ENCODE results near the gene ROS1.

The ROS1 gene

DNA sequence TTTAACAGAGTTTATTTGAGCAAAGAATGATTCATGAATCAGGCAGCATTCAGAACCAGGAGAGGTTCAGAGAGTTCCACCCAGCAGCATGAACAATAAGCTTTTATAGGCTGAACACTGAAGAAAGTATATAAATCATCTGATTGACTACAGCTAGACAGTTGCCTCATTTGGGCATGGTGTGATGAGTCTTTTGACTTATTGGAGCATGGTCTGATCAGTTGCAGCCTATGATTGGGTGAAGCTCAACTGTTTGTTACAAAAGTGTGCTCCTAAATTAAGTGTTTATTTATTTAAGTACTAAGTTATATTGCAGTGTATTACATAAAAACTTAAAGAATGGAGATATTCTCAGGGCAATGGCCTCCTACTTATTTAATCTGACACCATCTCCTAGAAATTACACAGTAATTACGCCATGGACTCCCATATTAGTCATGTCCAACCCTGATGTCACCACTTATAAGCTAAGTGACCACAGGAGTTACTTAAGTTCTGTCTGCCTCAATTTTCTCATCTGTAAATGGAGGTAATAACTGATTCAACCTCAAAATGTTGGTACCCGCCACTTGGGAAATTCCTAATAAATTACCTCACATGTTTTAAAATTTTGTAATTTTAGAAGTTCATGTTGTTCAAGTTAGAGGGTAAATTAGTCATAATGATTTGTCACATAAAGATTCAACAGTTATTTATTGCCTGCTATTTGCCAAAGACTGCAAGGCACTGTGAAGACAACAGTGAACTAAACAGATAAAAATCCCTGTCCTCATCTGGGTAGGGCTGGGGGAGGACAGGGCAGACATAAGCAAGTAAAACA, 15.2 kb upstream of the ROS1 start:
- no peak for DNase-seq

DNA sequence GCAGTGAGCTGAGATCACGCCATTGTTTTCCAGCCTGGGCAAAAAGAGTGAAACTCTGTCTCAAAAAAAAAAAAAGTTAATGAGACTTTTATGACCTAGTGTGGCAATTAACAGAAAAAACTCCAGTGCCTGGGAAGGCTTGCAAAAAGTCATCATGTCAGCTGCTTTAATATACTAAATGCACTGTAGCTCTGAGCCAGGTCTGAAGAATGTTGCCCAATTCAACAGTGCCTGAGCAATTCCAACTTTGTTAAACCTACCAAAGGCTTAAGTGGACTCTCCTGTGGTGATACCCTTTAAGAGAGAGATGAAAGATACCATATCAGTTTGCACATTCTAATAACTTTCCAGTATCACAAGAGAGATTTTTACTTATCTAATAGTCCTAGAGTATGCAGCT, 6.5 kb upstream of the ROS1 start:
- DNase-seq, result no peak

DNA sequence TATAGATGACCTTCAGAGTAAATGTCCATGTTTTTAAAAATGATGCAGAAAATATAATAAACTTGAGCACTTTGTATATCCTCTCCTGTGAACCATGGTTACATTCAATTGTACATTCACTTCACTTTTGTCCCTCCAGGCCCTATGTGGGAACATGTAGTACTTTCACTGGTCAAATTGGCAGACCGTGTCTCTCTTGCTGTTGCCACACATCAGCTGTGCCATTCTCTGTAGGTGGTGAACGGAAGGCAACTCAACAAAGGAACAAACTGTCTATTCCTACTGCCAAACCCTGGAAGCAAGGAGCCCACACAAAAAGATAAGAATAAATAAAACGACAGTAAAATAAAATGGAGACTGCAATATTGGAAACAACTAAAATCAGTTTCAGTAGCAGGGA, 2.0 kb downstream of the ROS1 start:
- no peak for DNase-seq

DNA sequence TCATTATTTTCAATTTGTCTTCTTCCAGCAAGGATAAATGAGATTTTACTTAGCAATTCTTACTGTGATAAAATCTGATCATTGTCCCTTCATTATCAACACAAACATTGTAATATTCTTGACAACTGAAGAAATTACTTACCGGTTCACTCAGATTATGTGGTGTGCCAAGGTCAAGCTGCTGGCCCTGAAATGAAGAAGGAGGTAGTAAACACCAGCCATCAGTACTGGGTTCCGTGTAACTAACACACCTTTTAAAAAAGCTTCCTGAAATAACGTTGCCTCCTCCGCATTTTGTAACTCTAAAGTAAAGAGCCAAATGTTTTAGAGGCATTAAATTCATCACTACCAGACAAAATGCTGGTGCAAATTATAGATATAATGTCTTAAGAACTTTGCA, 7.4 kb downstream of the ROS1 start:
- no peak for DNase-seq

DNA sequence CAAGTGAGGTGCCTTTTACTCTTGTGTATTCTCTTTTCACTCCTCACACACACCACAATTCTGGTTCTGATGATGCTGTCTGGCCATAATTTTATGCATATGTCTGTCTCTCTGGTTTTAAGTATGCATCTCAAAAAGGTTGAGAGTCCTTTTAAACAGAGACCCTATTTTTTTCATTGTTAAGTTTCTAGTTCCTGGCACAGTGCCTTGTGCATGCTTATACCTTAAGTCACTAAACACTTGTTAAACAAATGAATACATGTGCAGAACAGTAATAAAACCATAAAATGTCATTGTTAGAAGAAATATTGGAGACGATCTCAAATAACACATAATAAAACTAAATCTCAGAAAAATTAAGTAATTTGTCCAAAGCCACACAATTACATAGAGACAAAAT, 7.9 kb downstream of the ROS1 start:
- no peak for DNase-seq

DNA sequence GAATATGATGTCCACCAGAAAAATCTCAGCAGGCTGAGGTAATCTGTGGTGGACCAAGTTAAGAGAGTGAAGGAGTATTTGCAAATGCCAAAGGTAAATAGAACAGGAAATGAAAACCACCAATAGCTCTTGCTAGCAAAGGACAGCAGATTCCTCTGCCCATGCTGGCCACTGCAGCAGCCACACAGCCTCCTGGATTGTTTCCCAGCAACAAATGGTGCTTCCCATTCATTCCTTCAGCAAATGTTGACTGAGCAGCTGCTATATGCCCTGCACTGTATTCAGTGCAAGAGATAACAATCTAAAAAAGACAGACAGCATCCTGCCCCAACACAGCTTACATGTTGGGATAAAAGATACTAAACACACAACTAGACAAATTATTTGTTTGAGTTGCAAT, 11.0 kb downstream of the ROS1 start:
- no peak for DNase-seq

DNA sequence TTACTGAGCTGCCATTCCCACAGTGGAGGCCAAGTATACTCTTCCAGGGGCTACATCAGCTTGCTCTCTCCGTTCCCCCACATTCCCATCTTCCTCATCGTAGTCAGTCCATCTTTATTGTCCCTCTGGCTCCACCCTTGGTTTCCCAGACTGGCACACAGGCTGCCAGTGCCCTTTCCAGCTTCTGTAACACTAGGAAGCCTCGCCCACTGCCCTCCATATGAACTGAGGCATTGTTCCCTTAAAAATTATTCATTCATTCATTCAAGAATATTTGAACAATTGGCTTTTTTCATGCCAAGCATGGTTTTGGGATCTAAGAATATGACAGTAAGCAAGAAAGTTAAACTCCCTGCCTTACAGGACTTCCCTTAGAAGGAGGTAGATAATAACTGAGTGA, 14.3 kb downstream of the ROS1 start:
- no peak for DNase-seq

DNA sequence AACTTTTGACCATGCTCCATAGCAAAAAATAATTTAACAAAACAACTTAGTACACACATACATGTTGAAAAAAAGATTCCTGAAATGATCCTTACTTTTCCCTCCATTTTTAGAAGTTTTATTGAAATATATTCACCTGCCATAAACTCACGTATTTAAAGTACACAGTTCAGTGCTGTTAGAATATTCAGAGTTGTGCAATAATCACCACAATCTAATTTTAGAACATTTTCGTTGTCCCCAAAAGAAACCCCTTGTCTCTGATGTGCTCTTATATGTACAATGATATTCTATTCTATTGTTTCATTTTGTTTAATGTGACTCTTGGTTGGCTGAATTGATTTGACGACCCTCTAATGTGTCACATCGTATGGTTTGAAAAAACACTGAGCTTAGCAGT, 15.9 kb downstream of the ROS1 start:
- no peak for DNase-seq

DNA sequence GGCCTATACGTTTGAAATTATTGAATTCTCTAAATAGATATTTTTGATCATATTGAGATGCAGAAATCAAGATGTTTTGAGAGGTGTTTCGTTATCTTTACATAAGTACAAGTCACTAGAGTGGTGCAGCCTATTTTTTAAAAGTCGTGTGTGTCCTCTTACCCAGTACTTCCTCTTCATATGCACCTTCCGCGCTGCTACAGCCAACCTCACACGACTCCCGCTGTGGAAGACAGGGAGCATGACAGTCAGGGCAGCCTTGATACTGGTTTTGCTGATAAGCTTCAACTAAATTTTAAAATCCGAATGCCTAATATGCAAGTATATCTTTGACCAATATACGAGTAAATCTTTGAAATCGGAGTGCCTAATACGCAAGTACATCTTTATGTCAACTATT, 16.3 kb downstream of the ROS1 start:
- no peak for DNase-seq

DNA sequence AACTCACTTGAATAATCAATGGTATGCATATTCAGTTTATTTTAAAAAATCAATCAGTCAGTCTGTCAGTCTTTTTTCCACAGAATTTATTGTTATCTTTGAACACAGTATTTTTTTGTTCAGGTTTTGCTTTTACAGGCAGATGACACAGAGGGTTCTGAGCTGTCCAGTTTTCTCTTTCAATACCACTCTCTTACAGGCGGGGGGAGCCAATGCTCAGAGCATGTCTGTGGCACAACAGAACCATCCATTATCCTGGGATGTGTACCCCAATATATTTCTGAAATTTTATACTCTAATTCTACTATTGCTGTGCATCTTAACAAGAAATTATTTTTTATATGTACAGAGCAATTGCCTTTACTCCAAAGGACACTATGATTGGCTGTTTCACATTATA, 21.2 kb downstream of the ROS1 start:
- DNase-seq, result no peak

DNA sequence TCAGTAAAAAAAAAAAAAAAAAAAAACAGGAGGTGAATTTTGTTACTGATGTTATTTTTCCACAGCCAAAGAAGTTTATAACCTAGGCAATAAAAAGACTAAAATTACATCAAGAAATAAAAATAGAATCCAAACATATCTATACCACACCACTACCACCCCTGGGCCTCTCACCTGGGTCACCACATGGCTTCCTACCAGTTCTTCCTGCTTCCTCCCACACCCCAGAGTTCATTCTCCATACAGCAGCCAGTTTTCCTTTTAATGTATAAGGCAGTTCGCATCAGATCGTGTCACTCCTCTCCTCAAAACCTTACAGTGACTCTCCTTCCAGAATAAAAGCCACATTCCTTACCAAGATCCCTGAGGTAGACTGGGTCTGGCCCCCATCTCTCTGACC, 23.9 kb downstream of the ROS1 start:
- DNase-seq, result no peak

DNA sequence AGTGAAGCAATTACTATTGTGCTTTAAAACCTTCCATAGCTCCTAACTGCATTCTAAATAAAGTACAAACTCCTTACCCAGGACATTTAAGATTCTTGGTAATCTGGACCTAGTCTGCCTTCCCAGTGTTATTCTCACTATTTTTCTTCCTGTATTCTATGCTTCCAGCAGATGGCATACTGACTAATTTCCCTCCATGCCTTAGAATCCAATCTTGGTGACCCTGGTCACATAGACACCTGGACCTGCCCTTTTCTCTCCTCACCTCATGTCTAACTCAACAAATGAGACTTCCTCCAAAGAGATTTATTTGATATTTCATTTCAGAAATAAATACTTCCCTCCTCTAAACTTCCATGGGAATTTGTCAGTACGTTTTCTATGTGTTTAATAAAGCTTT, 25.8 kb downstream of the ROS1 start:
- no peak for DNase-seq

DNA sequence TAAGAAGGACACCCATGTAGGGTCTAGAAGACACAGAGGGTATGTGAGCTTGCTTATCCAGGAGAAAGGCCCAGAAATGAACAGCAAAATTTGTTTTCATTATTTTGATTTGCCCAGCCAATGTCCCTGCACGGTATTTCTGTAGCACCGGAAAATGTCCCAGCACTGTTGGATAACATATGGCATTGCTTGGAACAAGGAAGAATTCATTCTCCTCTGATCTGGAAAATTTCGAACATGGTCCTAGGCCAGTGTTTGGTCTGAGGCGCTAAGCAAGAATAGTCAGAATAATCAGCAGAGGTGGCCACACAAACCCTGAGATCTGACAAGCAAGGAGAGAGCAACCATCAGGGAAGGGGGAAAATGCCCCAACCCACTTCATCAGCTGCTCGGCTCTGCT, 26.6 kb downstream of the ROS1 start:
- DNase-seq, result no peak

DNA sequence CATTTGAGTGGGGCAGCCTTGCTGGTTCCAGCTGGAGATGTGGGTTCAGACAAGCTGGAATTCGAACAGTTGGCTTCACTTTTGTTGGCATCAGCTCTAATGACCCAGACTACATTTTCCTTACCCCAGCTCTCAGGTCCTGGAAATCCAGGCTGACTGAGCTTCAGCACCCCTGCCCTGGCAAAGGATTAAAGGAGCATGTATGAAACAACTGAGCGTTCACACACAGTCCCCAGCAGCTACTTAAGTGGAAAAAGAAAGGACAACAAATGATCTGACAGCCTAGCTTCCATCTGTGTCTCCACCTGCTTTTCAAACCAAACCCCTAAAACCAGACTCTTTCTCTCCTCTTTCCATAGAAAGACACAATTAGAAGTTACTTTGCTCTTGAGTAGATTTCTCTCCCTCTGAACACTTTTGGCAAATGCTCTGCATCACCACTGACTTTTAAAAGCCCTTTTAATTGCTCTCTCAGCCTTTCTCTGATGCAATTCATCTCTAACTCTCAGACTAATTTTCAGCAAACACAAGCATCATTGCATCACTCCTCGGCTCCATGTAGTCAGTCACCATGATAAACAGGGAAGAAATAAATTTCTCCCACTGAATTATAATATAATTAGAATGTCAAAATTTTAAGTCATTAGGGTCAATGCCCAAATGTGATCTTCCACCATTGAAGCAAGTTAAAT, 28.1 kb downstream of the ROS1 start:
- DNase-seq, result no peak

DNA sequence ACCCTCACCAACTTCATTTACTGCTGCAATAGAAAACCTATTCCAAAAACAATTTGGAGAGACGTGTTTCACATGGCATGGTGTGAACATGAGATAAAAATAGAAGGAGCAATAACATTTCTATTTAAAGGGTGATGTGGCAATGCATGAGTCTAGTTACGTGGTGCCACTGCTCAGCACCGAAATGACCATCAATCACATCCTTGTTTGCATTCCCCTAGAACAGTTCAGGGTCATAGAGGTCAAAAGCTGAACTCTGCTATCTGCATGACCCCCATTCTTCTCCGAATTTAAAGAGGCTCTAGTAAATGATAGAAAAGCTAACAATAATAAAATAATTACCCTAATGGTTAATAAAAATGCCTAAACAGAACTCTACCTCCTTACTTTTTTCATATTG, 29.5 kb downstream of the ROS1 start:
- no peak for DNase-seq

DNA sequence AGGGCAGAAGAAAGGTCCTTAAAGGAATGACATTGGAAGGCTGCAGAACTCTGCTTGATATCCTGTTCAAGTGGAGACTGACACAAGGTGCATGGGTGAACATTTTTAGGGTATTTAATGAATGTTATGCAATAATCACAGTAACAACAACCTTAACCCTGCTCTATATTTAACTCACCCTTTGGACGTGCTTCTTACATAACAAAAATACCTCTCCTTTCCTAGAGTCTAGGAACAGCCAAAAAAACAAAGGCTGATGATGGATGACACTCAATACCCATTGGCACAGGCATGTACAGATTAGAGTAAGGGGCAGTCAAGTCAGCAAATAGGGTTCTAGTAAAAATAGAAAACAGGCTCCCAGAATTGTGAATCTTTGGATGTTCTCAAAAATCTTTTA, 30.6 kb downstream of the ROS1 start:
- no peak for DNase-seq

DNA sequence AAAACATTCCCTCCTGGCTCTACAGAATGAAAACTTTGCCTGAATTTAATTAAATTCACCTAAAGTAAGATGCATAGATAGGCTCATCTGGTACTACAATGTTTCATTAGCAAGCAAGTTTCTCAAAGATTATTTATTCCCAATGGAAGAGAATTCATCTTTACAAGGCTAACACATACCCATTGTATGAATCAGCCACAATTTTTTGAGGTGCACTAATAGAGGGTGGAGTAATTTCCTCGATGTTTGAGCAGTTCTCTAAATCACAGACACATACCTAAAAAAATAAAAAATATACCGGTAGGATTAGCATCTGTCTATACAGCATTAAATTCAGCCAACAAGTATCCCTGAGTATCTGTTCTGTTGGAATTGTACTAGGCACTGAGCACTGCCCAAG, 32.7 kb downstream of the ROS1 start:
- no peak for DNase-seq

DNA sequence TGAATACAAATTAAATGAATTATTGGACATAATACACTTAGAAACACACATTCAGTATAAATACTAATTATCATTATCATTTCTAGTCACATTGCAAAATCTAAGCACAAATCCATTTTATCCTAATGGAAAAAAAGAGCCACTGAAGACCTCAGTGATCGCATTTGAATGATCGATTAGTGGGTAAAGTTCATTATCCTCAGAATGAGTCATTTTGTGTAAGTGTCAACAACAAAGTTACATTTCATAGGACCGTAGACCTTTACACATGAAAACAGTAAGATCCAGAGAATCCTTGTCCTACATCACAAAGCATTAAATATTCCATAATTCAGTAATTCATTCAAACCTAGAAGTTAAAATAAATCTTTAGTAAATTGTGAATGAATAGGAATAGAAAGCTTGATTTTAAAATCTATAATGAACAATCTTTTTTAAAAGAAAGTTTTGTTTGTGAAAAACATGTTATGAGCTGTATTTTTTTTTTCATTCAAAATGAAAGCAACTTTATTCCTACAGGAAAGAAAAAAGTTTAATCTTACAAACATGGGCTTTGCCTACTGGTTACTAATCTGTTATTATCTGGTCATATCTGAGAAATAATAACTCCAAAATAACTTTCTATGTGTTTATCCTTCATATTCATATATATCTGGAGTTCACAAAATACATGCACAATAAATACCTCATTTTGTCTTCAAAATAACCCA, 33.7 kb downstream of the ROS1 start:
- DNase-seq, result no peak

DNA sequence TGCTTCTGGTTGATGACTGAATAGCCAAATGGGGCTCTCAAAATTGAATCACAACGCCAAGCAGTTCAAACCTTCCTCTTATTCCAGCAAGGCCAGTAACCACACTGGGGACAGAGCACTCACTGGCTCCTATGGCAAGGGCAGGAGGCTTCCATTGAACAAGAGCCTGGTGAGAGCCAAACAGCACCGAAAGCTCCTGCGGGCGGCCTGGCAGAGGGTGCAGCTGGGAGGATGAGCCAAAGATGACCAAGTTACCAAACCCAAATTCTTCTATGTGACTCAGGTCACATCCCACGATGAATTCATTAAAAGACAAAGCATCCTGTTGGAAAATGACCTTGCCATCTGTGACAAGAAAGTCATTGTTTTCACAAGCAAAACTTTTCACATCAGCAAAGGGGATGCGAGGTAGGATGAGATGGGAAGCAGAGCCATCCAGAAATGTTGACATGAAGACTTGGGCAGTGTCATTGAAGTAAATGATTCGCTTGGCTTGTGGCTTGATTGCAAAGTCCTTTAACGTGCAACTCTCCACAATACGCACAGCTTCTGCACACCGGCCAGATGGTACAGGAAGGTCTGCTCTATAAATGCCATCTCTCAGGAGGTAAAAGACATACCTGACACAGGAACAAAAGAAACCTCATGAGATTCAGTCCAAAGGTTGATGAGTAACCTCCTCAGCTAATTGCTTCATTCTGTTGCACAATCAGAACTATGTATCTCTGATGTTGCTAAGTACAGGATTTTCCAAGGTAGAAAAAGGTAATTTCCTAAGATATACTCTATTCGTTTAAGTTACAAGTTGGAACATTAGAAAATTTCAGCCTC, 36.3 kb downstream of the ROS1 start:
- DNase-seq, result no peak

DNA sequence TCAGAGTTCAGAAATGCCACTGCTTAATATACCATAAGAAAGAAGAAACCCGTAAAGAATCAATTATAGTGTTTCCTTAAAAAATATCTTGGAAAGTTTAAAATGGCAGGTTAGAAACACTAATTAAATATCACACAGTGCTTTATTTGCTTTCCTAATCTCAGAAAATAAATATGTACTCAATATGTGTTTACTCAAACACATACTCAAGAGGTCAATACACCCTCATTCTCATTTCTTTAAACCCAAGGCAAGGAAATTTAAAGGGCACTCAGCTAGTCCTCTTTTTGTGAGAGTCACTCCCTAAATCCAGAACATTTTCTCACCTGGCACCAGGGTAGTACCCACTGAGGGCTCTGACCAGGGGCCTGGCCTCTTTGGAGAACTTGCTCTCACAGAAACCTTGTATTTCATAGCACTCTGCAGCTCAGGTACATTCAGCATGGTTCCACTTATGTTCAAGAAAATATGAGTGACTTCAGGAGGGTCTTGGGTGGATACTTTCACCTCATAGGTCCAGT, 38.2 kb downstream of the ROS1 start:
- DNase-seq, result no peak

DNA sequence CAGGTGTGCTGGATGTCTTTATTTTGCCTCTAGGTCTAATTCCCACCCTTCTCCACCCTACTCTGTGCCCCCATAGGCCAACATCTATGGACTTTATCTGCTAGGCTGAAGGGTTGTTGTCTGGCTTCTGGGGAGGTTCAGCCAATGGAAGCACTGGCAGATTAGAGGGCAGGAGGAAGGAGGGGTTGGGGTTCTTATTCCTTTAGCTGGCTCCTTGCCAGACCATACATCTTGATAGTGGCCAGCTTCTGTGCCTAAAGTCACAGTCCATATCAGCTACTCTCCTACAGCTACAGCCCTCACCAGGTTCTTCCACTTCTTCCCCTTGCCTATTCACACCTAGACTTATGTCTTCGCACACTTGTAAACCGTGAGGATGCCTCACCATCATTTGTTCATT, 41.1 kb downstream of the ROS1 start:
- DNase-seq, result no peak

DNA sequence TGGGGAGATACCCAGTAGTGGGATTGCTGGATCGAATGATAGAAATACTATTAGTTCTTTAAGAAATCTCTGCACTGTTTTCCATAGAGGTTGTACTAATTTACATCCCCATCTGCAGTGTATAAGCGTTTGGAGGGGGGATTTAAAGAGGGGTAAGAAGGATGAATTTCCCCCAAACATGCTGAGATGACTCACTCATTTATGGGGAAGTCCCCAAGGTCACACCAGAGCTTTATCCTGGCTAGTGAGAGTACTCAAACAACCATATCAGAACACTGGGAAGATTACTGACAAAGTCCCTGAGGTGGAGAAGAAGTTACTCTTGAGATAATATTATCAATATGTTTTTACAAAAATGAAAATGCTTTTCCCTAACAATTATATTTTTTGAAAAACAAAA, 44.0 kb downstream of the ROS1 start:
- no peak for DNase-seq

DNA sequence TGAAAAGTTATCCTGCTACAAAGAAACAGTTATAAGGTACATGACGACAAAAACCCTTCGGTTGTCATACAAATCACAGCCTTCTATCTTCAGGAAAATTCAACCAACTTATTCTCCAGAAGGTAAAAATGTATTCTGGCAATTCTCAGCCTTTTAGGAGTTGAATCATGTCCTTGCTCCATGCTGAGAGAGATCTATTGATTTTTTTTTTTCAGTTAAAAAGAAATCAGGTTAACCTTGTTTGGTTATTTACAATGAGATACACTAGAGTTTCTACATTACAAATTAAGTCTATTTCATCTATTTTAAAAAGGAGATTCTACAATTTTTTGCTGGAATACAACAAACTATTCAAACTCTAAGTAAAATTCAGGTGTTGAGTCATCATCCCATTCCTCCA, 45.4 kb downstream of the ROS1 start:
- no peak for DNase-seq

Measured in bone marrow (tissue), 2 donors.